ENCODE data around the gene MBOAT2. TPM values are rescaled to one million over a fixed set of nuclear protein-coding genes. Genes with fewer than 3 reads are reported as not detected.

The MBOAT2 gene
- total RNA-seq, 1 experiment from 2014 or later = 65.1 TPM

- no peaks in the 10 kb centered on the region for H3K36me3 ChIP-seq (ENCODE audit: insufficient read depth, low read length, poor library complexity, severe bottlenecking)
- H3K27ac ChIP-seq (ENCODE audit: low read depth, low read length, poor library complexity, severe bottlenecking) = no peak overlapping the region
- no peak overlapping the region for H3K4me3 ChIP-seq (ENCODE audit: low read depth, low read length, poor library complexity, severe bottlenecking)
- ChIA-PET POLR2A (ENCODE audit: low non-redundant PET) (no interaction called here), CTCF (no interaction called here)
- no peaks in the 10 kb centered on the region for H3K4me1 ChIP-seq (ENCODE audit: insufficient read depth, low read length, poor library complexity, severe bottlenecking)
- no peaks in the 10 kb centered on the region for H3K9me3 ChIP-seq (ENCODE audit: low read depth, low read length, poor library complexity, severe bottlenecking)
- H3K27me3 ChIP-seq (replicated peaks; ENCODE audit: insufficient read depth, low read depth, low read length, poor library complexity) = no peaks in the 10 kb centered on the region
- DNase-seq (ENCODE audit: low spot score) = no peak
- TF ChIP-seq, protein P1, sequence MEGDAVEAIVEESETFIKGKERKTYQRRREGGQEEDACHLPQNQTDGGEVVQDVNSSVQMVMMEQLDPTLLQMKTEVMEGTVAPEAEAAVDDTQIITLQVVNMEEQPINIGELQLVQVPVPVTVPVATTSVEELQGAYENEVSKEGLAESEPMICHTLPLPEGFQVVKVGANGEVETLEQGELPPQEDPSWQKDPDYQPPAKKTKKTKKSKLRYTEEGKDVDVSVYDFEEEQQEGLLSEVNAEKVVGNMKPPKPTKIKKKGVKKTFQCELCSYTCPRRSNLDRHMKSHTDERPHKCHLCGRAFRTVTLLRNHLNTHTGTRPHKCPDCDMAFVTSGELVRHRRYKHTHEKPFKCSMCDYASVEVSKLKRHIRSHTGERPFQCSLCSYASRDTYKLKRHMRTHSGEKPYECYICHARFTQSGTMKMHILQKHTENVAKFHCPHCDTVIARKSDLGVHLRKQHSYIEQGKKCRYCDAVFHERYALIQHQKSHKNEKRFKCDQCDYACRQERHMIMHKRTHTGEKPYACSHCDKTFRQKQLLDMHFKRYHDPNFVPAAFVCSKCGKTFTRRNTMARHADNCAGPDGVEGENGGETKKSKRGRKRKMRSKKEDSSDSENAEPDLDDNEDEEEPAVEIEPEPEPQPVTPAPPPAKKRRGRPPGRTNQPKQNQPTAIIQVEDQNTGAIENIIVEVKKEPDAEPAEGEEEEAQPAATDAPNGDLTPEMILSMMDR (conservative IDR thresholded peaks at IDR 0.05; ENCODE audit: low read depth, low read length) = no peak
- TF ChIP-seq EZH2 (IDR thresholded peaks at IDR 0.05; ENCODE audit: borderline replicate concordance, low read depth, low read length, poor library complexity, severe bottlenecking) = no peak
- intact Hi-C loops (cut with micrococcal nuclease; ENCODE audit: unreplicated experiment) = no loop called here
- no TSS peak for BruUV-seq (replicated peaks)
Measured at GRCh38 chr2:8867363-8867762, 136.1 kb downstream of the MBOAT2 start.

DNA sequence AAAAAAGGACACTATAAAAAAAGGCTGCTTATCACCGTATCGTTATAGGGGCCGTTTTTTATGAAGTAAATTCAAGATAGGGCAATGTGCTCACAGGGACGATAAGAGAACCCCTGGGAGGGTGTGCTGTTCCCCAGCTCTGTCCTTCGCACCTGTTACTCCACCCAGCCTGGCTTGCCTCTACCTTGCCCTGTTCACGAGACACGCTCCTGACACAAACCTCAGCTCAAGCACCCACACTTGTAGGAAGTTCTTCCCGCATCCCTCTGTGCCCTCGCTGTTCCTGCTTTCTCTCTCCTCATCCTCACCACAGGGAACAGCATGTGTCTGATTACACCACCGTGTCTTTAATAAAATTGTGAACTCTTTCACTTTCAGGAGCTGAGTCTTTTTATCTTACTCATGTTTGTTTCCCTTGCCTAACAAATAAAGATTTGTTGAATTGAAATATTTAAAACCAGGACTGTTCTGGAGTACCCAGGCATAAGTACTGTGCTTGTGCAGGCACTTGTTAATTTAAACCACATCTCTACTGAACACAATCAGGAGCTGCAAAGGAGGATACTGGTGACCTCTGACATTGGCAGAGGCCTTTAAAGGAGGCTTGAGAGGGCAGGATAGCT is 140.0 kb downstream of the MBOAT2 start:
- intact Hi-C loops (cut with micrococcal nuclease; ENCODE audit: unreplicated experiment) = no loop called here
- no peak for DNase-seq (ENCODE audit: low spot score)
- POLR2A ChIA-PET (ENCODE audit: low non-redundant PET) = interaction anchor here (0.5 kb wide), 1 partner anchor 581 kb away, joined by 4 read pairs; no protein-coding TSS in a partner anchor
- no TSS peak for BruUV-seq (replicated peaks)
- CTCF ChIA-PET = no interaction called here
- no peaks in the 10 kb centered on the region for H3K27me3 ChIP-seq (replicated peaks; ENCODE audit: insufficient read depth, low read depth, low read length, poor library complexity)
- no peak overlapping the region for H3K27ac ChIP-seq (ENCODE audit: low read depth, low read length, poor library complexity, severe bottlenecking)
- no peaks in the 10 kb centered on the region for H3K9me3 ChIP-seq (ENCODE audit: low read depth, low read length, poor library complexity, severe bottlenecking)
- TF ChIP-seq, protein P1 (conservative IDR thresholded peaks at IDR 0.05; ENCODE audit: low read depth, low read length) = no peak
- no peak for TF ChIP-seq EZH2 (IDR thresholded peaks at IDR 0.05; ENCODE audit: borderline replicate concordance, low read depth, low read length, poor library complexity, severe bottlenecking)
- H3K4me1 ChIP-seq (ENCODE audit: insufficient read depth, low read length, poor library complexity, severe bottlenecking) = no peaks in the 10 kb centered on the region
- H3K4me3 ChIP-seq (ENCODE audit: low read depth, low read length, poor library complexity, severe bottlenecking) = no peak overlapping the region
- H3K36me3 ChIP-seq (ENCODE audit: insufficient read depth, low read length, poor library complexity, severe bottlenecking) = no peaks in the 10 kb centered on the region

DNA sequence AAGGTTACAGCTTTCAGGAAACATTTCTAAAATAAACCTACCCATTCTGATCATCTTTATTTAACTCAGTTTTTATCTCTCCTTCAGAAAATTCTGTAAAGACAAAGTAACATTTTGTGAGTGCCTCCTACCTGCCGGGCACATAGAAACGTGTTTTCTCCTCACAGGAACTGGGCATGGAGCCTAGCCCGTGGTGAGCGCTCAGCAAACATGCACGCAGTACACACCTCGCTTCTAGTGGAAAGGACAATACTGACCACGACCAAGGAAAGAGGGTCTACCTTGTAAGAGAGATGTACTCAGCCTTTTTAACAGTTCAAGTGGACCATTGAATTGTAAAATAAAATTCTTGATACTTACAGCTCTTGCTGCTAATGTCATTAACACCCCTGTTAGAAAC is 141.3 kb downstream of the MBOAT2 start:
- CTCF ChIA-PET = no interaction called here
- Histone ChIP-seq H3K4me3 (ENCODE audit: low read depth, low read length, poor library complexity, severe bottlenecking) (no peak overlapping the region), H3K27me3 (replicated peaks; ENCODE audit: insufficient read depth, low read depth, low read length, poor library complexity) (no peaks in the 10 kb centered on the region), H3K36me3 (ENCODE audit: insufficient read depth, low read length, poor library complexity, severe bottlenecking) (no peaks in the 10 kb centered on the region), H3K4me1 (ENCODE audit: insufficient read depth, low read length, poor library complexity, severe bottlenecking) (no peaks in the 10 kb centered on the region), H3K9me3 (ENCODE audit: low read depth, low read length, poor library complexity, severe bottlenecking) (no peaks in the 10 kb centered on the region), H3K27ac (ENCODE audit: low read depth, low read length, poor library complexity, severe bottlenecking) (no peak overlapping the region)
- intact Hi-C loops (cut with micrococcal nuclease; ENCODE audit: unreplicated experiment) = no loop called here
- POLR2A ChIA-PET (ENCODE audit: low non-redundant PET) = no interaction called here
- TF ChIP-seq, protein P1 (conservative IDR thresholded peaks at IDR 0.05; ENCODE audit: low read depth, low read length) = no peak
- TF ChIP-seq EZH2 (IDR thresholded peaks at IDR 0.05; ENCODE audit: borderline replicate concordance, low read depth, low read length, poor library complexity, severe bottlenecking) = no peak
- BruUV-seq (replicated peaks) = no TSS peak
- no peak for DNase-seq (ENCODE audit: low spot score)
